A549 (cell line): ENCODE measurements around the gene NSUN5.
"Not testable (repeated sequence)": the region's sequence is repeated elsewhere in the genome, so short reads cannot be mapped to it uniquely, and the experiment has no call there.

Source experiments
- ESRRA ChIP-seq: fragments of 150-350 bp; IDR thresholded peaks from 2 replicates; pipeline ENCODE4 v1.6.1; 2014; ENCODE audit warnings: mild to moderate bottlenecking, low read length, borderline replicate concordance
- RARB ChIP-seq: fragments of 250-450 bp; sonication (Bioruptor Pico); IDR thresholded peaks from 2 replicates; pipeline ENCODE4 v1.8.0; 2021; ENCODE audit warnings: mild to moderate bottlenecking, moderate library complexity
- TF ChIP-seq, protein P1 (sequence below): fragments of 250-450 bp; sonication (Bioruptor Pico); IDR thresholded peaks from 2 replicates; pipeline ENCODE4 v1.5.0; 2021; ENCODE audit warnings: mild to moderate bottlenecking, moderate library complexity, borderline replicate concordance

- TF ChIP-seq, protein P1, sequence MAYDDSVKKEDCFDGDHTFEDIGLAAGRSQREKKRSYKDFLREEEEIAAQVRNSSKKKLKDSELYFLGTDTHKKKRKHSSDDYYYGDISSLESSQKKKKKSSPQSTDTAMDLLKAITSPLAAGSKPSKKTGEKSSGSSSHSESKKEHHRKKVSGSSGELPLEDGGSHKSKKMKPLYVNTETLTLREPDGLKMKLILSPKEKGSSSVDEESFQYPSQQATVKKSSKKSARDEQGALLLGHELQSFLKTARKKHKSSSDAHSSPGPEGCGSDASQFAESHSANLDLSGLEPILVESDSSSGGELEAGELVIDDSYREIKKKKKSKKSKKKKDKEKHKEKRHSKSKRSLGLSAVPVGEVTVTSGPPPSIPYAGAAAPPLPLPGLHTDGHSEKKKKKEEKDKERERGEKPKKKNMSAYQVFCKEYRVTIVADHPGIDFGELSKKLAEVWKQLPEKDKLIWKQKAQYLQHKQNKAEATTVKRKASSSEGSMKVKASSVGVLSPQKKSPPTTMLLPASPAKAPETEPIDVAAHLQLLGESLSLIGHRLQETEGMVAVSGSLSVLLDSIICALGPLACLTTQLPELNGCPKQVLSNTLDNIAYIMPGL (CRISPR knock-in tag), result not testable (repeated sequence)
- not testable (repeated sequence) for TF ChIP-seq RARB (CRISPR knock-in tag); ESRRA
Measured at GRCh38 chr7:73302846-73303245, 5.8 kb downstream of the NSUN5 start.
